HepG2 (cell line): ENCODE results near the gene MSI2. TPM values are rescaled to one million over a fixed set of nuclear protein-coding genes. Genes with fewer than 3 reads are reported as not detected.

Source experiments
- ATAC-seq: fragments of 200-7000 bp; cut with Tn5 transposase; 3 replicates; pipeline ENCODE4 v1.9.1; 2020; ENCODE audit warnings: mild to moderate bottlenecking, moderate library complexity
- BruUV-seq: library from RNA; stranded (reverse); fragments of 400-500 nt; replicated peaks from 2 replicates; lab custom pipeline; 2021; lab: Mats Ljungman, UMichigan
- CTCF ChIA-PET: fragments of 300-600 bp; formaldehyde crosslinking; extraction: SDS; loops from one replicate; lab custom pipeline; 2021; ENCODE audit warnings: low total read pairs, inconsistent platforms, low intra/inter-chr PET ratio; lab: Yijun Ruan, JAX
- POLR2A ChIA-PET: fragments of 350-600 bp; sonication (Branson Sonifier 250); formaldehyde crosslinking; loops from one replicate; lab custom pipeline; 2020; ENCODE audit warnings: antibody characterized with exemption, inconsistent platforms; lab: Yijun Ruan, JAX
- DNase-seq: peaks from one replicate; pipeline ENCODE4 v3.0.0-alpha.2; 2015; ENCODE audit warnings: low spot score
- FAIRE-seq: peaks from 3 replicates; lab custom pipeline; 2011; peaks lifted over from hg19 to GRCh38; lab: Jason Lieb, UNC
- H2AFZ ChIP-seq: one replicate; pipeline ENCODE4 v1.6.1; 2011; ENCODE audit warnings: low read length, inconsistent platforms
- H3K27ac ChIP-seq: fragments of 300-600 bp; 3 replicates; pipeline ENCODE4 v1.8.0; 2011; ENCODE audit warnings: mixed run types, mild to moderate bottlenecking, mixed read lengths, low read length, inconsistent platforms; ENCODE audit not compliant: insufficient read depth; ENCODE audit errors: extremely low read length
- H3K27me3 ChIP-seq, 2 experiments: fragments of 200-600 bp in 1 of 2; 2 replicates in 1 of 2; 3 replicates in 1 of 2; pipeline versions ENCODE4 v1.6.0 to v1.8.0; 2011; ENCODE audit warnings: low read length in 2 of 2, mild to moderate bottlenecking in 2 of 2, moderate library complexity in 2 of 2, inconsistent platforms in 1 of 2; ENCODE audit not compliant: insufficient read depth in 2 of 2, control insufficient read depth in 1 of 2
- H3K36me3 ChIP-seq, 2 experiments: fragments of 200-600 bp in 1 of 2; replicated peaks in 1 of 2; 2 replicates in 1 of 2; 3 replicates in 1 of 2; pipeline versions ENCODE4 v1.5.1 to v1.8.0; 2011; ENCODE audit warnings: low read length in 2 of 2, inconsistent platforms in 1 of 2; ENCODE audit not compliant: insufficient read depth in 2 of 2, control insufficient read depth in 1 of 2
- H3K4me1 ChIP-seq: 2 replicates; pipeline ENCODE4 v1.5.1; 2012; ENCODE audit warnings: low read length, inconsistent platforms; ENCODE audit not compliant: insufficient read depth
- H3K4me2 ChIP-seq: 2 replicates; pipeline ENCODE4 v1.6.0; 2011; ENCODE audit warnings: low read depth, low read length, inconsistent platforms
- H3K4me3 ChIP-seq, 3 experiments: fragments of 200-600 bp in 1 of 3; sonication (generic), shearing (Covaris generic) in 1 of 3; replicated peaks in 1 of 3; 2 replicates each; pipeline ENCODE4 v1.5.1; 2011 to 2016; ENCODE audit warnings: low read length in 3 of 3, inconsistent platforms in 2 of 3, low read depth in 2 of 3, mild to moderate bottlenecking in 2 of 3, control low read depth in 1 of 3, mixed read lengths in 1 of 3; ENCODE audit not compliant: insufficient read depth in 1 of 3
- H3K79me2 ChIP-seq: one replicate; pipeline ENCODE4 v1.6.1; 2011; ENCODE audit warnings: low read length, inconsistent platforms; ENCODE audit not compliant: insufficient read depth
- H3K9ac ChIP-seq: 2 replicates; pipeline ENCODE4 v1.6.0; 2011; ENCODE audit warnings: mild to moderate bottlenecking, low read depth, low read length, inconsistent platforms; ENCODE audit not compliant: insufficient read depth
- H3K9me3 ChIP-seq: 2 replicates; pipeline ENCODE4 v1.5.1; 2012; ENCODE audit warnings: mild to moderate bottlenecking, low read length
- H4K20me1 ChIP-seq: 2 replicates; pipeline ENCODE4 v1.6.0; 2011; ENCODE audit warnings: inconsistent platforms, mild to moderate bottlenecking, low read length, moderate library complexity; ENCODE audit not compliant: insufficient read depth
- ADNP ChIP-seq: sonication (generic); formaldehyde crosslinking; IDR thresholded peaks from 2 replicates; pipeline ENCODE4 v1.4.0; 2020; ENCODE audit warnings: missing genetic modification reagents
- DR1 ChIP-seq: sonication (generic); formaldehyde crosslinking; IDR thresholded peaks from 2 replicates; pipeline ENCODE4 v1.8.0; 2021; ENCODE audit warnings: mild to moderate bottlenecking, missing genetic modification reagents, inconsistent platforms
- MAZ ChIP-seq, 2 experiments: sonication (generic) in 1 of 2; formaldehyde crosslinking in 1 of 2; IDR thresholded peaks; 2 replicates each; pipeline versions ENCODE4 v1.5.0 to v1.6.1; 2012 to 2020; ENCODE audit warnings: low read depth in 2 of 2, mild to moderate bottlenecking in 2 of 2, borderline replicate concordance in 1 of 2, improper control_type of control experiment in 1 of 2, low read length in 1 of 2, missing genetic modification reagents in 1 of 2, moderate library complexity in 1 of 2
- RARA ChIP-seq: IDR thresholded peaks from 2 replicates; pipeline ENCODE4 v1.6.1; 2016; ENCODE audit warnings: missing genetic modification reagents, missing compliant biosample characterization
- SYNCRIP ChIP-seq: fragments of 200-400 bp; formaldehyde crosslinking; IDR thresholded peaks from 2 replicates; pipeline ENCODE4 v1.6.1; 2018; ENCODE audit warnings: mild to moderate bottlenecking, low read depth, low read length; ENCODE audit not compliant: insufficient read depth
- THYN1 ChIP-seq: sonication (generic); formaldehyde crosslinking; IDR thresholded peaks from 2 replicates; pipeline ENCODE4 v1.8.1; 2023; ENCODE audit warnings: low read depth, mild to moderate bottlenecking, moderate library complexity, missing genetic modification reagents, borderline replicate concordance
- TRAFD1 ChIP-seq: sonication (generic); formaldehyde crosslinking; IDR thresholded peaks from 2 replicates; pipeline ENCODE4 v1.5.1; 2020; ENCODE audit warnings: missing genetic modification reagents, mild to moderate bottlenecking, borderline replicate concordance
- WGBS: methylation state at CpG from one replicate; pipeline ENCODE4 v1.1.6; 2017; ENCODE audit warnings: low lambda C conversion rate; 5-methylcytosine and 5-hydroxymethylcytosine counted together
- in situ Hi-C: cut with HindIII; loops from 2 replicates; pipeline ENCODE4 v1.10.0; 2017; ENCODE audit warnings: low pct_unique_long_range_greater_than_20kb; ENCODE audit not compliant: extremely low pct_ligation_motif_present
- intact Hi-C: fragments of 100-400 bp; cut with micrococcal nuclease; formaldehyde crosslinking; loops from one replicate; pipeline ENCODE4 v1.10.0; 2022; ENCODE audit not compliant: unreplicated experiment
- polyA plus RNA-seq, 8 experiments: library from polyadenylated mRNA; depleted of rRNA in 3 of 8; stranded (reverse) in 7 of 8; unstranded in 1 of 8; fragments of >200 nt; fragmentation: Illumina TruSeq in 4 of 8; extraction: Trizol in 4 of 8; gene quantifications; 2 replicates each; pipeline versions ENCODE4 v1.2.1 to v1.2.3, GENCODE V29; 2011 to 2016; ENCODE audit warnings: low read depth in 4 of 8, missing spikeins in 1 of 8, mixed read lengths in 1 of 8; ENCODE audit not compliant: insufficient read depth in 1 of 8
- total RNA-seq, 5 experiments: library from RNA; depleted of rRNA; stranded (reverse); fragments of >200 nt; fragmentation: Illumina TruSeq; extraction: Trizol; gene quantifications; 2 replicates each; pipeline ENCODE4 v1.2.3, GENCODE V29; 2016; ENCODE audit warnings: low read depth in 1 of 5

MSI2 gene
- total and polyA plus RNA-seq, 2 of the 13 experiments (the other 11 are each of a cell fraction or from before 2014, with no cell fraction given), result 77.5 to 78.4 TPM

- no peak overlapping the region for H3K4me3 ChIP-seq
- ATAC-seq (no peak), DNase-seq (no peak)
- no peaks in the 10 kb centered on the region for H3K9me3 ChIP-seq
- H4K20me1 ChIP-seq, result no peaks in the 10 kb centered on the region
- ChIA-PET CTCF (no interaction called here), POLR2A (no interaction called here)
- WGBS, result 100% methylated on average over 1 of the region's 1 CpG
- no peaks in the 10 kb centered on the region for H3K79me2 ChIP-seq
- intact Hi-C loops (loop anchor here (10.0 kb wide), 1 partner anchor 355 kb away; no protein-coding TSS in a partner anchor), in situ Hi-C loops (loop anchor here (10.0 kb wide), 1 partner anchor 465 kb away; no protein-coding TSS in a partner anchor)
- H3K4me2 ChIP-seq, result no peak overlapping the region
- H3K27me3 ChIP-seq, result no peaks in the 10 kb centered on the region
- no peak overlapping the region for H2AFZ ChIP-seq
- H3K4me1 ChIP-seq, result peaks cover 20% of the 10 kb centered on the region
- H3K9ac ChIP-seq, result no peak overlapping the region
- H3K27ac ChIP-seq, result no peak overlapping the region
- TSS peak; percentile 19 for BruUV-seq
- H3K36me3 ChIP-seq, result peaks cover 30 to 49% of the 10 kb centered on the region in 2 experiments
- TF ChIP-seq DR1 (CRISPR knock-in tag) (no peak), MAZ (IDR thresholded peaks at IDR 0.05; ENCODE audit: borderline replicate concordance, low read depth, low read length) (no peak), MAZ (CRISPR knock-in tag; IDR thresholded peaks at IDR 0.05; ENCODE audit: low read depth) (no peak), THYN1 (CRISPR knock-in tag) (no peak), TRAFD1 (CRISPR knock-in tag) (no peak), ADNP (no peak), SYNCRIP (no peak), RARA (CRISPR knock-in tag) (no peak)
- TF ChIP-seq, all 625 proteins: peak for 0
- no peak for FAIRE-seq
Observed at GRCh38 chr17:57600074-57600473, 343.8 kb downstream of the MSI2 start.
